ENCODE results near the gene ADIPOR2.

DNA sequence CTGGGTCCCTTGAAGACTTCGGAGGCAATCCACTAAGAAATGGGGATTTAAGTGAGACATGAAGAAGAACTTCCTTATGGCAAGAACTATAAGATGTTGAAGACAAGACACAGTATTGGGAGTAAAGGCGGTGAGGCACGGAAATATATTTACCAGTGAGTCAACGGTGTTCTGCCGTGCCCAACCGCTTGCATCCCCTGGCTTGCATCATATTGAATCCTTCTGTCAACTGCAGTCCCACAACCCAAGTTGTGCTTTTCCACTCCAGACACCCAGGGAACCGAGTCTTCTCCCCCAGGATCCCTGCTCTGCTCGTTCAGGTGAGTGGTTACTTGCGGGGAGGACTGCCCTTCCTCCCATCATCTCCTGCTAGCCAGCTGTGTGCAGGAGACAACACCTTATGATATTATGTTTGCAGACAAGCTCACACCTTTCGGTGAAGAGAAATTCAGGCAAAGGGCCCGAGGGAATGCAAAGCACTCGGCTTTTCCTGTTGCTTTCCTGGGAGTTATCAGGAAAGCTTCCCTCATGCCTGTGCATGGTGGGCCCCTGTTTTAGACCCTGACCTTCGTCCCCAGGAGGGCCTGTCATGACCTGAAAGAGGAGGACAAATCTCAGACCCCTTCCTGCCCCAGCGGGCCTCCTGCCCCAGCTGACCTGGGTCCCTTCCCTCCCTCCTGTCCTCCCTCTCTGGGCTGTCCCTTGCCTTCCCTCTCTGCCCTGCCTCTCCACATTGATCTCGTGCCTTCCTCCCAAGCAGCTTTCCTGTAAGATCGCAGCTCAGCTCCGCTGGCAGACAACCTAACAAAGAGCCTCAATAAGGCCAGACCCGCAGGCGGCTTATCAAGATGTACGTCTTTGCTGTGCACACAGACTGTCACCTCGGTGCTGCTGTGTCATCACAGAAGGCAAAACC is 125.2 kb downstream of the ADIPOR2 start:
- TF ChIP-seq, protein P1, sequence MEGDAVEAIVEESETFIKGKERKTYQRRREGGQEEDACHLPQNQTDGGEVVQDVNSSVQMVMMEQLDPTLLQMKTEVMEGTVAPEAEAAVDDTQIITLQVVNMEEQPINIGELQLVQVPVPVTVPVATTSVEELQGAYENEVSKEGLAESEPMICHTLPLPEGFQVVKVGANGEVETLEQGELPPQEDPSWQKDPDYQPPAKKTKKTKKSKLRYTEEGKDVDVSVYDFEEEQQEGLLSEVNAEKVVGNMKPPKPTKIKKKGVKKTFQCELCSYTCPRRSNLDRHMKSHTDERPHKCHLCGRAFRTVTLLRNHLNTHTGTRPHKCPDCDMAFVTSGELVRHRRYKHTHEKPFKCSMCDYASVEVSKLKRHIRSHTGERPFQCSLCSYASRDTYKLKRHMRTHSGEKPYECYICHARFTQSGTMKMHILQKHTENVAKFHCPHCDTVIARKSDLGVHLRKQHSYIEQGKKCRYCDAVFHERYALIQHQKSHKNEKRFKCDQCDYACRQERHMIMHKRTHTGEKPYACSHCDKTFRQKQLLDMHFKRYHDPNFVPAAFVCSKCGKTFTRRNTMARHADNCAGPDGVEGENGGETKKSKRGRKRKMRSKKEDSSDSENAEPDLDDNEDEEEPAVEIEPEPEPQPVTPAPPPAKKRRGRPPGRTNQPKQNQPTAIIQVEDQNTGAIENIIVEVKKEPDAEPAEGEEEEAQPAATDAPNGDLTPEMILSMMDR (IDR thresholded peaks at IDR 0.05): no peak
- TF ChIP-seq POLR2AphosphoS2 (conservative IDR thresholded peaks at IDR 0.05; ENCODE audit: low read length): no peak
- TF ChIP-seq RCOR1 (IDR thresholded peaks at IDR 0.05; ENCODE audit: low read depth, low read length): no peak
- no peak for TF ChIP-seq EP300 (IDR thresholded peaks at IDR 0.05)
- TF ChIP-seq, protein P2, sequence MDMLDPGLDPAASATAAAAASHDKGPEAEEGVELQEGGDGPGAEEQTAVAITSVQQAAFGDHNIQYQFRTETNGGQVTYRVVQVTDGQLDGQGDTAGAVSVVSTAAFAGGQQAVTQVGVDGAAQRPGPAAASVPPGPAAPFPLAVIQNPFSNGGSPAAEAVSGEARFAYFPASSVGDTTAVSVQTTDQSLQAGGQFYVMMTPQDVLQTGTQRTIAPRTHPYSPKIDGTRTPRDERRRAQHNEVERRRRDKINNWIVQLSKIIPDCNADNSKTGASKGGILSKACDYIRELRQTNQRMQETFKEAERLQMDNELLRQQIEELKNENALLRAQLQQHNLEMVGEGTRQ (IDR thresholded peaks at IDR 0.05): no peak
- TF ChIP-seq, protein P3, sequence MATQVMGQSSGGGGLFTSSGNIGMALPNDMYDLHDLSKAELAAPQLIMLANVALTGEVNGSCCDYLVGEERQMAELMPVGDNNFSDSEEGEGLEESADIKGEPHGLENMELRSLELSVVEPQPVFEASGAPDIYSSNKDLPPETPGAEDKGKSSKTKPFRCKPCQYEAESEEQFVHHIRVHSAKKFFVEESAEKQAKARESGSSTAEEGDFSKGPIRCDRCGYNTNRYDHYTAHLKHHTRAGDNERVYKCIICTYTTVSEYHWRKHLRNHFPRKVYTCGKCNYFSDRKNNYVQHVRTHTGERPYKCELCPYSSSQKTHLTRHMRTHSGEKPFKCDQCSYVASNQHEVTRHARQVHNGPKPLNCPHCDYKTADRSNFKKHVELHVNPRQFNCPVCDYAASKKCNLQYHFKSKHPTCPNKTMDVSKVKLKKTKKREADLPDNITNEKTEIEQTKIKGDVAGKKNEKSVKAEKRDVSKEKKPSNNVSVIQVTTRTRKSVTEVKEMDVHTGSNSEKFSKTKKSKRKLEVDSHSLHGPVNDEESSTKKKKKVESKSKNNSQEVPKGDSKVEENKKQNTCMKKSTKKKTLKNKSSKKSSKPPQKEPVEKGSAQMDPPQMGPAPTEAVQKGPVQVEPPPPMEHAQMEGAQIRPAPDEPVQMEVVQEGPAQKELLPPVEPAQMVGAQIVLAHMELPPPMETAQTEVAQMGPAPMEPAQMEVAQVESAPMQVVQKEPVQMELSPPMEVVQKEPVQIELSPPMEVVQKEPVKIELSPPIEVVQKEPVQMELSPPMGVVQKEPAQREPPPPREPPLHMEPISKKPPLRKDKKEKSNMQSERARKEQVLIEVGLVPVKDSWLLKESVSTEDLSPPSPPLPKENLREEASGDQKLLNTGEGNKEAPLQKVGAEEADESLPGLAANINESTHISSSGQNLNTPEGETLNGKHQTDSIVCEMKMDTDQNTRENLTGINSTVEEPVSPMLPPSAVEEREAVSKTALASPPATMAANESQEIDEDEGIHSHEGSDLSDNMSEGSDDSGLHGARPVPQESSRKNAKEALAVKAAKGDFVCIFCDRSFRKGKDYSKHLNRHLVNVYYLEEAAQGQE (IDR thresholded peaks at IDR 0.05): no peak
- TF ChIP-seq POLR2A (IDR thresholded peaks at IDR 0.05; ENCODE audit: low read length): no peak
- TF ChIP-seq KDM1A (IDR thresholded peaks at IDR 0.05; ENCODE audit: low read depth): no peak
- TF ChIP-seq BHLHE40 (IDR thresholded peaks at IDR 0.05; ENCODE audit: low read depth, low read length): no peak
- no peak for TF ChIP-seq RFX5 (IDR thresholded peaks at IDR 0.05)
- no peak for TF ChIP-seq TP53 (CRISPR knock-in tag; IDR thresholded peaks at IDR 0.05)
- TF ChIP-seq FOXS1 (CRISPR knock-in tag; IDR thresholded peaks at IDR 0.05): no peak
- TF ChIP-seq EHMT2 (IDR thresholded peaks at IDR 0.05; ENCODE audit: low read depth): no peak
- TF ChIP-seq MAFK (IDR thresholded peaks at IDR 0.05; ENCODE audit: partially characterized antibody): no peak
